Left hindlimb (tissue), 1 donor: Measurements from ENCODE around the gene AHRR.
A peak's percentile ranks its signal among the peaks of the same experiment; 100 is the strongest.

Source experiments
- DNase-seq: peaks from one replicate; pipeline ENCODE4 v3.0.0-alpha.2; 2018

Gene AHRR

GRCh38 chr5:417301-418161 is 96.0 kb downstream of the AHRR start:
- peak; percentile 3 for DNase-seq

- no peak for DNase-seq
Measured at GRCh38 chr5:418162-419121, 96.9 kb downstream of the AHRR start.

- no peak for DNase-seq
Measured at GRCh38 chr5:419970-420369, 98.5 kb downstream of the AHRR start.

- DNase-seq = no peak
Measured at GRCh38 chr5:420632-421286, 99.2 kb downstream of the AHRR start.

GRCh38 chr5:421287-421880 is 99.9 kb downstream of the AHRR start:
- DNase-seq = no peak

GRCh38 chr5:421901-422300 is 100.4 kb downstream of the AHRR start:
- DNase-seq = no peak

GRCh38 chr5:422323-423232 is 101.1 kb downstream of the AHRR start:
- DNase-seq = no peak

GRCh38 chr5:423233-423565 is 101.7 kb downstream of the AHRR start:
- no peak for DNase-seq

GRCh38 chr5:423626-424261 is 102.2 kb downstream of the AHRR start:
- DNase-seq = no peak

- no peak for DNase-seq
Measured at GRCh38 chr5:424301-425110, 103.0 kb downstream of the AHRR start.

- no peak for DNase-seq
Measured at GRCh38 chr5:425714-426113, 104.2 kb downstream of the AHRR start.

- DNase-seq = no peak
Measured at GRCh38 chr5:426392-426976, 105.0 kb downstream of the AHRR start.

- DNase-seq = no peak
Measured at GRCh38 chr5:427415-428087, 106.0 kb downstream of the AHRR start.

GRCh38 chr5:428219-428618 is 106.7 kb downstream of the AHRR start:
- DNase-seq = no peak

GRCh38 chr5:428754-429452 is 107.4 kb downstream of the AHRR start:
- DNase-seq = no peak

GRCh38 chr5:429453-430188 is 108.1 kb downstream of the AHRR start:
- no peak for DNase-seq

GRCh38 chr5:430214-430925 is 108.9 kb downstream of the AHRR start:
- no peak for DNase-seq
